Activated naive CD8-positive, alpha-beta T cell treated with anti-CD3 and anti-CD28 coated beads, Interleukin-2, amount 50 U/mL, for 16 hours (primary cell): ENCODE measurements around the gene RRAS.

ENCODE experiments used
- DNase-seq: peaks from one replicate; pipeline ENCODE4 v3.0.0-alpha.2; 2020; ENCODE audit warnings: low read depth, low spot score

The RRAS gene

GRCh38 chr19:49595819-49596404 lies 44.0 kb downstream of the RRAS start:
- DNase-seq, result no peak

DNA sequence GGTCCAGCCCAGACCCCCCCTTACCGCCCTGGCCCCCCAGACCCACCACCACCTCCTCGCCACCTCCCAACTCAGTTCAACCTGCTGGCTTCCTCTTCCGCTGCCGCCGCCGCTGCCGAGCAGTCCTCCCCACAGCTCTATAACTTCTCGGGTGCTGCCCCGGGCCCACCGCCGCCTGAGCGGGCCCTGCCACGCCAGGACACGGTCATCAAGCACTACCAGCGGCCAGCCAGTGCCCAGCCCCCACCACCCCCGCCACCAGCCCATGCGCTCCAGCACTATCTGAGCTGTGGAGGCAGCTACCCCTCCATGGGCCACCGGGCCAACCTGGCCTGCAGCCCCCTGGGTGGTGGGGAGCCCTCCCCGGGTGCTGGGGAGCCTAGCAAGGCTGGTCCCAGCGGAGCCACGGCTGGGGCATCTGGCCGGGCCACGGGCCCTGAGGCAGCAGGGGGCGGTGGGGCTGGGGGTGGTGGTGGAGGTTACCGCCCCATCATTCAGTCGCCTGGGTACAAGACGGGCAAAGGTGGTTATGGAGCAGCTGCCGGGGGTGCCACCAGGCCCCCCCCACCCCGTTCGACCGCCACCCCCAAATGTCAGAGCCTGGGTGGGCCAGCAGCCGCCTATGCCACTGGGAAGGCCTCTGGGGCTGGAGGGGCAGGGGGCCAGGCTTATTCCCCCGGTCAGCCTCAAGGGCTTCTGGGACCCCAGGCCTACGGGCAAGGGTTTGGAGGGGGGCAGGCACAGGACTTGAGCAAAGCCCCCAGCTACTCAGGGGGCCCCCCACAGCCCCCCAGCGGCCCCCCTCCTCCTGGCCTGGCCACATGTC lies 44.7 kb downstream of the RRAS start:
- no peak for DNase-seq

DNA sequence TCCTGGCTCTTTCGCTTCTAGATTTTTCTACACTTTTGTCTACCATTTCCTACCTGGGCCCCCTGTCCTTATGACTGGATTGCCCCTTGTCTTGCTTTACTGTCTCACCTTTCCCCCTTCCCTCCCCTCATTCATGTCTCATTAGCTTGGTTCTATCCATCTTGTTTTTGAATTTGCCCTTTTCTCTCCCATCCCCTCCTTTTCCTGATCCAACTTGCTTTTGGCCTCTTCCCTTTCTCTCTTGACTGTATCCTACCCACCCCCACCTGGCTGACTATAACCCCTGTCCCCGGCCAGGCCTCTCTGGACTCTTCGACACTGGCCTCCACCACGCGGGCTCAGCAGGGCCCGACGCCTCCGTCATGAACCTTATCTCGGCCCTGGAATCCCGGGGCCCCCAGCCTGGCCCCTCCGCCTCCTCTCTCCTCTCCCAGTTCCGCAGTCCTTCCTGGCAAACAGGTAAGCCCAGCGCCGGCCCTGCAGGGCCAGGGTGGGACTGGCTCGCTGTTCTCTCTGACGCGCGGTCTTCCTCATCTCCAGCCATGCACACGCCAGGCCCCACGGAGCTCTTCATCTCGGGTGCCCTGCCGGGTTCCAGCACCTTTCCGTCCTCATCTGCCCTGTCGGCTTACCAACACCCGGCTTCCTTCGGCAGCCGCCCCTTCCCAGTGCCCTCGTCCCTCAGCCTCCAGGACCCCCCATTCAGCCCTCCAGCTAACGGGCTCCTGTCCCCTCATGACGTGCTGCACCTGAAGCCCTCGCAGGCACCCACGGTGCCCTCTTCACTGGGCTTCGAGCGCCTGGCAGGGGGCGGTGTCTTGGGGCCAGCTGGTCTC lies 45.6 kb downstream of the RRAS start:
- DNase-seq, result no peak

DNA sequence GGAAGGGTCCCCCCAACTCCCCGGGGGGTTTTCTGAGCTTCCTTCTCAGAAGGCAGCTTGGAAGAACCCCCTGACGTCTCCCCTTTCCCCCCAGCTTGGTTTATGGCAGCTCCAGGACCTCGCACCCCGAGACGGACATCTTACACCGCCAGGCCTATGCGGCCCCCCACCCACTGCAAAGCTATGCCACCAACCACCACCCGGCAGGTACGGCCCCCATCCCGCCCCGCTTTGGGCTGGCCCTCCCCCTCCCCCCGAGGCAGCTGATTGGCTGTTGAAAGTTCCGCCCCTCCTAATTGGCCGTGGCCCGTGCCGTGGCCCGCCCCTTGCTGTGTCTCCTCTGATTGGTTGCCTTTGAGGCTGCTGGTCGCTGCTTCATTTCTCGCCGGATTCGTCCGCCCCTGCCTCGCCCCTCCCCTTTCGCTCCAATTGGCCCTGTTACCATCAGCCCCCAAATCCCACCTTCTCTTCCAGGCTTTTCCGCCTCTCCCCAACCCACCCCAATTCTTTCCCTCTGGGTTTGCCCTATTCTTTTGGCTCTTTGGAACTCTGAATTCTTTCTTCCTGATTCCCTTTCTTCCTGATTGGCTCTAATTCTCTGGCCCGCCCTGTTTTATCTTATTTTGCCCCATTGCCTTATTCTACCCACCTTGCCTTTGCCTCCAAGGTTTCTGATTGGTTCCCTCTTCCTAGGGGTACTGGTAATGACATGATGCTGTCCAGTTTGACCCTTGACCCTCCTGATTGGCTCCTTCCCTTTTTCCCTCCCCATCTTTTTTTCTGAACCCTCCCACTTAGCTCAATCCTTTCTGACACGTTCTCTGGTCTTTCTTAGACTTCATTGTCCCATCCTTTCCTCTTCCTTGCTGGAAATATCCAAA lies 46.5 kb downstream of the RRAS start:
- peak; percentile 91 for DNase-seq

DNA sequence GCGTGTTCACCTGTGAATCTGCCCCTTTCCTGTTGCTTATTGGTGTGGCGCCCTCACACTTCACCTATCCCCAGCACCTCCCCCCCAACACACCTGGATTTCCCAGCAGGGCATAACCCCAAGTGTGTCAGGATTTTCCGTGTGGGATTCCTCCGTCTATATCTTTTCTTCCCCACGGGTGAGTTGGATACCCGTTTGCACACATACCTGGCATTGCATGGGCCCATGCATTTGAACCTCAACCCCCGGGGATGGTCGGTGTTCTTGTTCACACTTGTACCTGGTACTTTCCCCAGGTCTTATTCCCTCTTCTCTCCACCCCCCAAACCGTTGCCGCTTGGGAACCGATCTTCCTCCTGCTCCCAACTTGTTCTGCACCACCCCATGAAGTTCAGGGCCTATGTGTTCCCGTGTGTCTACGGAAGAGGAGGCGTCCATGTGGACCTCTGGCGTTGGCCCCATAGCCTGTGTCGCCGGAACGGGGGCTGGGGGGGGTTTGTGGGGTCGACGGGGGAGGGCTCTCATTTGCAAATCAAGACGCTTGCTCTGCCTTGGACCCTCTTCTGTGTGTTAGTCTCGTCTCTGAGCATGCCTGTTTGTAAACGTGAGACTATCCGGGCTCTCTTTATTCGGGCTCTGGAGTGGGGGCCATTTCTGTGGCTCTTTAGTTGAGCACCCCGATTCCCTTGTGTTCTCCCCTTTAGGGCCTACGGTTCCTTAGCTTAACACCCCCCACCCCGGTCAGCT lies 47.3 kb downstream of the RRAS start:
- no peak for DNase-seq

GRCh38 chr19:49591731-49592485 lies 48.0 kb downstream of the RRAS start:
- no peak for DNase-seq

- DNase-seq, result peak; percentile 35
Observed at GRCh38 chr19:49590971-49591730, 48.8 kb downstream of the RRAS start, which contains the start of gene PRR12. Gene PRR12, plus strand, starts transcription at chr19:49591182. Its CDS starts 473 bp downstream, at chr19:49591655.

DNA sequence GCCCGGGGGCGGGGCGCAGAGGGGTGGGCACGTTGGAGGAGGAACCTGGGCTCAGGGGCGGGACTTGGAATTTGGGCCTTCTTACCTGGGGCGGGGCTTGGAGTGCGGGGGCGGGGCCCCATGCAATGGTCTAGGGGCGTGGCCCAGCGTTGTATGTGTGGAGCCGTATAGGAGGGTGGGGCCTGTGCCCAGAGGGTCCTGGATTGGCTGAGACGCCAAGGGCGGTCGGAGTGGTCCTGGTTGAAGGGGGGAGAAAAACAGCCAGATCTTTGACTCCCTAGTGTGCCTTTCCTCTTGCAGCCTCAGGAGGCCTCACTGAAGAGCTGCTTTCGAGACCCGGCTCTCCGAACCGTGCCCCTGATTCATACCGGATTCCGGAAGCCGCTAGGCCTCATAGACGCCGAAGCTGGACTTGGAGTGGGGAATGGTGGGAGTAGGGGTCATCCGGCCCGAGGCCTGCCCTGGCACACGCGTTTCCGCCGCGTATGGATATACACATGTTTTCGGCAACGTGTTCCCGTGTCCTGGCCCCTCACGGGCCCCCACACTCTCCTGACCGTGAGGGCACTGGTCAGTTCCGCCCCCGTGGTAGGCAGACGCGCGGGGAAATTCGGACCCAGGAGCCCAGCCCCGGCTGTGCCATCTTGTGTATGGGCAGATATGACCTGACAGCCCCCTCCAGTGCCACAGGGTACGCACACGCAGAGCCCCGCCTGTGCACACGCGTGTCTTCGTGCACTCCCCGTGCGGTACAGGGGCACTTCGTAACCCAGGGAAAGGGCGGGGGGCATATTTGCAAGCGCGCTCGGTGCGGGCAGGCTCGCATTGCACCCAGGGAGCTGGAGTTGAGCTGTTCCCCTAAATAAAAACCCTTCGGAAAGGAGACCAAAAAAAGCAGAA lies 49.6 kb downstream of the RRAS start:
- peak; percentile 84 for DNase-seq

GRCh38 chr19:49589502-49589905 lies 50.4 kb downstream of the RRAS start:
- DNase-seq, result no peak

- peak; percentile 21 for DNase-seq
Observed at GRCh38 chr19:49588365-49589122, 51.4 kb downstream of the RRAS start.

GRCh38 chr19:49587227-49587626 lies 52.7 kb downstream of the RRAS start:
- no peak for DNase-seq
